Renal cortex interstitium (tissue), 11 donors: ENCODE results near the gene NKX6-2. TPM values are rescaled to one million over a fixed set of nuclear protein-coding genes. Genes with fewer than 3 reads are reported as not detected.
"Not testable (repeated sequence)": the region's sequence is repeated elsewhere in the genome, so short reads cannot be mapped to it uniquely, and the experiment has no call there.

Source experiments
- DNase-seq, 11 donors: peaks; one replicate each; pipeline ENCODE4 v3.0.0-alpha.2; 2013; ENCODE audit warnings: low read depth in 9 of 11, low spot score in 4 of 11; ENCODE audit errors: extremely low read depth in 1 of 11
- polyA plus RNA-seq, 3 donors: library from polyadenylated mRNA; unstranded; fragments of 120-200 nt; gene quantifications; one replicate each; pipeline ENCODE4 v1.2.1, GENCODE V29; 2013; ENCODE audit not compliant: insufficient read length in 3 of 3

Gene NKX6-2
- polyA plus RNA-seq, 3 donors: 4.9 to 7.3 (median 6.1) TPM

DNA sequence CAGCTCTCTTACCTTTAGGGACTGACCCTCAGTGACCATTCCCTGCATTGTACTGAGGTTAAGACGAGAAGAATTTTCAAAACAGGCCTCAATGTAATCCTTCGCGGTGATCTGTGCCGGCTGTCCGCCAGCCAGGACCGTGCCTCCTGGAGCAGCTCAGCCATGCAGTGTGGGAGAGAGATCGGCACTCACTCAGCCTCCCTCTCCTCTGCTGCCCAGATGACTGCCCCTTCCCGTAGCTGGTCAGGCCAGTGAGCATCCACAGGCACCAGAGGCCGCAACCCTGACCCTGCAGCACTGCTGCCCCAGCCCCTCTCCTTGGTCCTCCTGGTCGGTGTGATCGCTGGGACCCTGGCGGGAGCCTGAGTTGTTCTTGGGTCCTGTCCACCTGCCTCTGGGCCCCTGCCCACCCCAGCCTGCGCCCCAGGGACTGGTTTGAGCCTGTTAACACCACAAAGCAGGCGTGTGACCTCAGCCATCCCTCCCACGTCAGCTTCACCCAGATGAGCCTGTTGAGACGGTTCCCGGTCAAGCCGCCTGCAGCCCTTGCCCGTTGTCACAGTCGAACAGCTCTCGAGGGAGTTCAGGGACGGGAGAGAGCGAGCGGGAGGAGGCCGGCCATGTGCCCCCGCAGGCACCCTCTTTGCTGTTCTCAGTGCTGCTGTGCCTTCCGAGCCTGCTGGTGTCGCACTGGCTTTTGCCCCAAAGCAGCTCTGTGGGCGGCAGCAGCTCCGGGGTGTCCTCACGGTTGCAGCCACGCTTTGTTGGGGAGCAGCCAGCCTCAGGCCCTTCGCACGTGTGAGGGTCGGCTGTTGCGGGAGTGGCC lies 37.2 kb downstream of the NKX6-2 start:
- peak in 4 of 11 donors; percentile 34 to 57 (median 45) for DNase-seq

- DNase-seq: no peak
These were observed 37.8 kb downstream of the NKX6-2 start for GRCh38 chr10:132748135-132748534.

DNA sequence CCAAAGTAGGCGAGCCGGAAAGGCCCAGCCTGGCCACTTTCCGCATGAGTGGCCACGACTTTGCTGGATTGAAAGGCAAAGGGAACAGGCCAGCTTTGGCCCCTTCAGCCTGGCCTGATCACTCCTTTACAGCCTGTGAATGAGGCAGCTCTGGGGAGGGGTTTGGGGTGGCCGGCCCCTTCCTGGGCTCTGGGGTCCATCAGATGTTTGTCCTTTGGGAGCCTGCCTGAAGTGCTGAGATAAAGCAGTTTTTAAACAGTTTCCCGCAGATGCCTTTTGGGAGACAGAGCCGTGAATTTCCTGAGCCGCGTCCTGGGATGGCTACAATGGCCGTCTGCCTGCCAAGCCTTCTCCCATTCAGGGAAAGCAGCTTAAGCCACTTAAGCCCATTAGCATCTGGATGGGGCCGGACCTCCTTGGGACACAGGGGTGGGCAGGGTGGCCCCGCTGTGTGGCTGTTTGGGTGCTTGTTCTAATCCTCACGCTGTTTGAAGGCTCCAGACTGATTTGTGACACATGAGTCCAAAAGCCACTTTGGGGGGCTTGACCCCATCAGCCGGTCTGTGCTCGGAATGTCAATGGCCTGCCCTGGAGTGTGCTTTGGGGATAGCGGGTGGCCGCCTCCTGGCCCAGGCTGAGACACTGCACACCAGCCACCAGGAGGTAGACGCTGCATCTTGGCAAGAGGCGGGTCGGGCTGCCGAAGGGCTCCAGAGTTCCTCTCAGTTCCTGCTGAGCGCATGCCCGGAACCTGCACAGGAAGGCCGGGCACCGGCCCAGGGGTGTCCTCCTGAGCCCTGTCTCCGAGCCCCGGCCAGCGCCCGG lies 38.9 kb downstream of the NKX6-2 start:
- no peak for DNase-seq

GRCh38 chr10:132746386-132746785 lies 39.6 kb downstream of the NKX6-2 start:
- DNase-seq: no peak

DNA sequence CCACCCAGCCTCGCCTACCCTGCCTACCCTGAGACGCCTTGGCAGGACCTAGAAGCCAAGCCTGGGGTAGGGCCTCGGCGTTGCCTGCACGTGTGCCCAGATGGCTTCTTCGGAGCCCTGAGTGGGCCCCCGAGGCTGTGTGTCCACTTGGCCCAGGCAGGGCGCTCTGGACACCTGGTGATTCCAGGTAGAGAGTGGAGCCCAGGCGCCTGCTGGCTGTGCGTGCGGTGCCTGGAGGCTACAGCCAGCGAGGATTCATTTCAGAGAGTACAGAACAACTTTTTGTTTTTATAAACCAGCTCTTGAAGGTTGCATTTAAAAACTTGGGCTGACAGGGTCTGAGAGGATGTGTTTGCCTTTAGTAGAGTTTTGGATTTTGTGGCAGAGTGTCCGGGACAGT lies 40.0 kb downstream of the NKX6-2 start:
- no peak for DNase-seq

- DNase-seq: no peak
These were observed 40.4 kb downstream of the NKX6-2 start for GRCh38 chr10:132745511-132745910.

GRCh38 chr10:132744839-132745238 lies 41.1 kb downstream of the NKX6-2 start:
- no peak for DNase-seq

DNA sequence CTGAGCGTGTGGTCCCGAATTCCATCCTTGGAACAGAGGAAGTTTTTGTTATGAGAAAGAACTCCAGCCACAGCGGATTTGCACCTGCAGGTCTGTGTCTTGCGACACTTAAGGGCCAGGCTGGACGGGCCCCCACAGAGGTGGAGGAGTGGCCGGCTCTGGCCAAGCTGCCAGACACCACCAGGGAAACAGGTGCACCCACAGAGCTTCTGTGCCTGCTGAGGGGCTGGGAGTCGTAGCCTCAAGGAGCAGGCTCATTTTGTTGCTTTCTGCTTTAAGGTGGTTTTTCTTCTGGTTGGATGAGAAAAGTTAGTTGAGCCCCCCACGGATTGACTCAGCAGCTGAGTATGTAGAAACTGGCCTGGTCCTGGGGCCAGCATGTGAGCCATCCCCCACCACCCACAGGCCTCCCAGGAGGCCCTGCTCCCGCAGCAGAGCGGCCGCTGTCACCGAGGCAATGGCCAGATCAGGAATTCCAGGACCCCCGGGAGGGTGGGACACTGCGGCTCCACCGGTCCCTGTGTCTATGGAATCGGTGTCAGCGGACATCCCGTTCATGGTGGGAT lies 41.9 kb downstream of the NKX6-2 start:
- DNase-seq: no peak

DNA sequence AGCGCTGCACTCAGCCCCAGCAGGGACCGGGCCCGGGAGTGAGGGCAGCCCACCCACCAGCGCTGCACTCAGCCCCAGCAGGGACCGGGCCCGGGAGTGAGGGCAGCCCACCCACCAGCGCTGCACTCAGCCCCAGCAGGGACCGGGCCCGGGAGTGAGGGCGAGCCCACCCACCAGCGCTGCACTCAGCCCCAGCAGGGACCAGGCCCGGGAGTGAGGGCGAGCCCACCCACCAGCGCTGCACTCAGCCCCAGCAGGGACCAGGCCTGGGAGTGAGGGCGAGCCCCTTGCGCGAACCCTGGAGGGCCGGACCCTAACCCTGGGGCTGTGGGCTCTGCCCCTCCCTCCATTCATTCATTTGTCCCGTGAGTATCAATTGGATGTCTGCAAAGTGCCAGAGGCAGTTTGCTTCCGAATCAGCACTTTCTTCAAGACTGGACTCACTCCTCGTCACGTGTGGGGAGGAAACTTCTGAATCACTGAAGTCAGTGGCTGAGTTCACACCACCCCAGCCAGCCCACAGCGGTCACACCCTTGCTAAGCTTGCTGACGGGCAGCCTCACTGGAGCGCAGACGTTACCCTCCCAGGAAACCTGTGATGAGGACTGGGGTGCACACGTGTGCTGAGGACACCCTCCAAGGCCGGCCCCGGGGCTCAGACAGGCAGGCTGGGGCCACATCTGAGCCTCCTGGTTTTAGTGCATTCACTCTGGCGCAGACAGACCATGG lies 42.6 kb downstream of the NKX6-2 start:
- not testable (repeated sequence) for DNase-seq

GRCh38 chr10:132742837-132743194 lies 43.1 kb downstream of the NKX6-2 start:
- no peak for DNase-seq

GRCh38 chr10:132742167-132742836 lies 43.6 kb downstream of the NKX6-2 start:
- no peak for DNase-seq

DNA sequence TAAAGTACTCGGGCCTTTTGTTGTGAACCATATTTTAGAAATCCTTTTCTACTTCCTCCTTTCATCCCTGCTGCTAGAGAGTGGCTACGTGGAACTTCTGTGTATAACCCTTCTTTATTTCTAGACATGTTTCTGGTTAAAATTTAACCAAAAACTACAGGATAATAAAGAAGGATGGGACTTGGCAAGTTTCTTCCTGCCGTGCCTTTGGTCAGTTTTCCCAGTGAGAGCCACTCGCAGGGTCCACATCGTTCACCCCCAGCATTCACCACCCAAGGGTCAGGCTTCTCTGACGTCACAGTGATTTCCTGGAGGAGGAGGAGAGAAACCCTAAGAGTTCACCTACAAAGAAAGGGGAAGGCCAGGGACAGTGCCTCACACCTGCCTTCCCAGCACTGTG lies 45.4 kb downstream of the NKX6-2 start:
- DNase-seq: no peak

GRCh38 chr10:132739225-132739613 lies 46.7 kb downstream of the NKX6-2 start:
- DNase-seq: no peak

DNA sequence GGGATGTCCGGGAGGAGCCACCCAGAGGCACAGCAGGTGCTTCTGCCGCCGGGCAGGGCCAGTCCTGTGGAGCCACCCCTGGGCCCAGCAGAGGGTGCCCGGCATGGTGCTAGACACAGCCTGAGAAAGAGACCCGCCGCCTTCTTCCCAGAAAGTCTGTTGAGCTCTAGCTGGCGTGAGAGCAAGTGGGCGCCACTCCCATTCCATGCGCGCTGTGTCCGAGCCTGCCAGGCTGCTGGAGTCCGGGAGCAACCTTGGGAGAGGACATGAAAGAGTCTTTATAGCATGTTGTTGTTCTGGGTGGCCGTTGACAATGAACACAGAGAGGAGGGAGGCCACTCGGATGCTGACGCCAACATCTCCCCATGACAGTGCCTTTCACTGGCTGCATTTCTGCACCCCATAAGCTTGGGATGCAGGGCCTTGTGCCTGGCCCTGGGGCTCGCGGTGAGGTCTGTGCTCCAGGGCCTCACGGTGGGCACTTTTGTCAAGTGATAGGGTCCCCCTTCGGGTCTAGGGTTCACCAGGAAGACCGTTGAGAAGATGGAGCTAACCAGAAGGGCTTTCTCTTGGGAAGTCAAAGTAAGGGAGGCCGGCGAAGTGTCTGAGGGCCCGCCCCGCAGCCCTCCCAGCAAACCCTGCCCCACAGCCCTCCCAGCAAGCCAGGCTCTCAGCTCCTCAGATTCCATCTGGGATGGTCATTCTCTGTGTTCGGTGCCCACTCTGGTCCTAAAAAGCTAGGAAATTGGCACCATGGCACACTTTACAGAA lies 47.3 kb downstream of the NKX6-2 start:
- DNase-seq: no peak

DNA sequence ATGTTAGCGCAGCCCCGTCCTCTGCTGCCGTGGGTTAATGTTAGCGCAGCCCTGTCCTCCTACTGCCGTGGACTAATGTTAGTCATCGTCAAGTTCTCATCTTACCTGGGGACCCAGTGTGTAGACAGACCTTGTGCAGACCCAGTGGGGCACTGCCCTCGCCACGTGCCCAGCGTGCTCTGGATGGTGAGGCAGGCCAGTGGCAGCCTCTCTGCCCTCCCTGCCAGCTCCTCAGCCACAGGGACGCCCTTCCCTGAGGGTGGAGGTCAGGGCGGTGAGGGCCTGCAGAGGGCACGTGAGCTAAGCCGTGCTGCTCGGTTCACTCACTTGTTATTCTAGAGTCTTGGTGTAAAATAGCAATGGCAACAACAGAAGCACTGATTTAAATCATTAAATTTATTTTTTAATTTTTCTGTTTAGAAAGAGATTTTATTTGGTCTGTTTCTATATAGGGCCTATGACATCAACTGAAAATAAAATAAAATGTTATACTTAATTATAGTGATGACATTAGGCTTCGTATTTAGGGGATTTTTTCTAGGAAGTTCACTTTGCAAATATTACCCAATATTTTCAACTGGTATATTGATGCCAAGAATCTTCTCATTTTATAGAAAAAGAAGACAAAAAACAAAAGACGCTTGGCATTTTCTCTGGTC lies 48.4 kb downstream of the NKX6-2 start:
- DNase-seq: no peak

- no peak for DNase-seq
These were observed 50.0 kb downstream of the NKX6-2 start for GRCh38 chr10:132735923-132736391.

GRCh38 chr10:132735341-132735775 lies 50.6 kb downstream of the NKX6-2 start:
- no peak for DNase-seq
